ENCODE measurements around the gene SETBP1. TPM values are rescaled to one million over a fixed set of nuclear protein-coding genes. Genes with fewer than 3 reads are reported as not detected.

SETBP1 gene
- total and polyA plus RNA-seq, 9 of the 15 experiments (the other 6 are each of a cell fraction or from before 2014, with no cell fraction given) = under 0.01 to 0.13 (median 0.04) TPM

DNA sequence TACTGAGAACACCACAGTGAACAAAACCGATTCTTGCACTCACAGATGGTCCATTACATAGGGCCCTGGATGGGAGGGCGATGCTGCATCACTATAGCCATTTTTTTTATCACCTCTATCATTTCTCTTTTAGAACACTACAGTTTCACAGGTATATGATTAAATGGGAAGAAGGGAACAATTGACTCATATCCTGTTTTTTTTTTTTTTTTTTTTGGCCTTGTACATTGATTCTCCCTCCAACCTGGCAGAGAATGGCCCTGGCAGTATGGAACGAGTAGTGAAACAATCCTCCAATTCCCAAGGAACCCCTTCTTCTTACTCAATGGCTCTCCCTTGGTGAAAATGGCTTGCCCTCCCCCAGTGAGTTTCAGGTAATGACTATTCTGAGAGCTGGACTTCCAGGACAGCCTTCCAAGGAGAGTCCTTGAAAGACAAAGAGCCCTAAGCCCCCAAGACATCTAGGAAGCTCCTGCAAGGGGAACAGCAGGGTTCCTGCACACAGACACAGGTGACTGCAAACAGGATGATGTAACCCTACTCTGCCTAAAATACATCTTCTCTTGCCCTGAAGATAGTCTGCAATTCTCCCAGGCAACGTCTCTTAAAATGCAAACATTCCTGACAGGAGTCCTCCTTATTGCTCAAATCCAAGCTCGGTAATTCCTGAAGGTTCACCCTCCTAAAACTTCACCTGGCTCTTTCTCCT is 405.4 kb downstream of the SETBP1 start:
- CTCF ChIA-PET (ENCODE audit: low intra/inter-chr PET ratio) = no interaction called here
- TF ChIP-seq, protein P1, sequence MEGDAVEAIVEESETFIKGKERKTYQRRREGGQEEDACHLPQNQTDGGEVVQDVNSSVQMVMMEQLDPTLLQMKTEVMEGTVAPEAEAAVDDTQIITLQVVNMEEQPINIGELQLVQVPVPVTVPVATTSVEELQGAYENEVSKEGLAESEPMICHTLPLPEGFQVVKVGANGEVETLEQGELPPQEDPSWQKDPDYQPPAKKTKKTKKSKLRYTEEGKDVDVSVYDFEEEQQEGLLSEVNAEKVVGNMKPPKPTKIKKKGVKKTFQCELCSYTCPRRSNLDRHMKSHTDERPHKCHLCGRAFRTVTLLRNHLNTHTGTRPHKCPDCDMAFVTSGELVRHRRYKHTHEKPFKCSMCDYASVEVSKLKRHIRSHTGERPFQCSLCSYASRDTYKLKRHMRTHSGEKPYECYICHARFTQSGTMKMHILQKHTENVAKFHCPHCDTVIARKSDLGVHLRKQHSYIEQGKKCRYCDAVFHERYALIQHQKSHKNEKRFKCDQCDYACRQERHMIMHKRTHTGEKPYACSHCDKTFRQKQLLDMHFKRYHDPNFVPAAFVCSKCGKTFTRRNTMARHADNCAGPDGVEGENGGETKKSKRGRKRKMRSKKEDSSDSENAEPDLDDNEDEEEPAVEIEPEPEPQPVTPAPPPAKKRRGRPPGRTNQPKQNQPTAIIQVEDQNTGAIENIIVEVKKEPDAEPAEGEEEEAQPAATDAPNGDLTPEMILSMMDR (IDR thresholded peaks at IDR 0.05 in 2 of 3, conservative IDR thresholded peaks at IDR 0.05 in 1 of 3; ENCODE audit: insufficient read depth in 2 of 3, low read depth in 1 of 3, low read length in 3 of 3) = no peak
- TF ChIP-seq, protein P2, sequence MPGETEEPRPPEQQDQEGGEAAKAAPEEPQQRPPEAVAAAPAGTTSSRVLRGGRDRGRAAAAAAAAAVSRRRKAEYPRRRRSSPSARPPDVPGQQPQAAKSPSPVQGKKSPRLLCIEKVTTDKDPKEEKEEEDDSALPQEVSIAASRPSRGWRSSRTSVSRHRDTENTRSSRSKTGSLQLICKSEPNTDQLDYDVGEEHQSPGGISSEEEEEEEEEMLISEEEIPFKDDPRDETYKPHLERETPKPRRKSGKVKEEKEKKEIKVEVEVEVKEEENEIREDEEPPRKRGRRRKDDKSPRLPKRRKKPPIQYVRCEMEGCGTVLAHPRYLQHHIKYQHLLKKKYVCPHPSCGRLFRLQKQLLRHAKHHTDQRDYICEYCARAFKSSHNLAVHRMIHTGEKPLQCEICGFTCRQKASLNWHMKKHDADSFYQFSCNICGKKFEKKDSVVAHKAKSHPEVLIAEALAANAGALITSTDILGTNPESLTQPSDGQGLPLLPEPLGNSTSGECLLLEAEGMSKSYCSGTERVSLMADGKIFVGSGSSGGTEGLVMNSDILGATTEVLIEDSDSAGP (CRISPR knock-in tag; IDR thresholded peaks at IDR 0.05) = no peak
- TF ChIP-seq NR3C1 (CRISPR knock-in tag; IDR thresholded peaks at IDR 0.05) (no peak), NR2C2 (CRISPR knock-in tag; IDR thresholded peaks at IDR 0.05) (no peak), NR2C2 (tag; IDR thresholded peaks at IDR 0.05) (no peak), XRCC5 (IDR thresholded peaks at IDR 0.05; ENCODE audit: low read depth, low read length) (no peak), ZKSCAN3 (CRISPR knock-in tag; IDR thresholded peaks at IDR 0.05) (no peak), PHF8 (IDR thresholded peaks at IDR 0.05; ENCODE audit: borderline replicate concordance, low read length) (no peak), JUNB (CRISPR knock-in tag; conservative IDR thresholded peaks at IDR 0.05) (no peak), U2AF2 (optimal IDR thresholded peaks at IDR 0.05; ENCODE audit: low read depth, low read length) (no peak)
- TF ChIP-seq, protein P3, sequence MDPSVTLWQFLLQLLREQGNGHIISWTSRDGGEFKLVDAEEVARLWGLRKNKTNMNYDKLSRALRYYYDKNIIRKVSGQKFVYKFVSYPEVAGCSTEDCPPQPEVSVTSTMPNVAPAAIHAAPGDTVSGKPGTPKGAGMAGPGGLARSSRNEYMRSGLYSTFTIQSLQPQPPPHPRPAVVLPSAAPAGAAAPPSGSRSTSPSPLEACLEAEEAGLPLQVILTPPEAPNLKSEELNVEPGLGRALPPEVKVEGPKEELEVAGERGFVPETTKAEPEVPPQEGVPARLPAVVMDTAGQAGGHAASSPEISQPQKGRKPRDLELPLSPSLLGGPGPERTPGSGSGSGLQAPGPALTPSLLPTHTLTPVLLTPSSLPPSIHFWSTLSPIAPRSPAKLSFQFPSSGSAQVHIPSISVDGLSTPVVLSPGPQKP (CRISPR knock-in tag; IDR thresholded peaks at IDR 0.05) = no peak
- TF ChIP-seq, protein P4, sequence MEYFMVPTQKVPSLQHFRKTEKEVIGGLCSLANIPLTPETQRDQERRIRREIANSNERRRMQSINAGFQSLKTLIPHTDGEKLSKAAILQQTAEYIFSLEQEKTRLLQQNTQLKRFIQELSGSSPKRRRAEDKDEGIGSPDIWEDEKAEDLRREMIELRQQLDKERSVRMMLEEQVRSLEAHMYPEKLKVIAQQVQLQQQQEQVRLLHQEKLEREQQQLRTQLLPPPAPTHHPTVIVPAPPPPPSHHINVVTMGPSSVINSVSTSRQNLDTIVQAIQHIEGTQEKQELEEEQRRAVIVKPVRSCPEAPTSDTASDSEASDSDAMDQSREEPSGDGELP (CRISPR knock-in tag; IDR thresholded peaks at IDR 0.05; ENCODE audit: borderline replicate concordance) = no peak
- TF ChIP-seq, protein P5, sequence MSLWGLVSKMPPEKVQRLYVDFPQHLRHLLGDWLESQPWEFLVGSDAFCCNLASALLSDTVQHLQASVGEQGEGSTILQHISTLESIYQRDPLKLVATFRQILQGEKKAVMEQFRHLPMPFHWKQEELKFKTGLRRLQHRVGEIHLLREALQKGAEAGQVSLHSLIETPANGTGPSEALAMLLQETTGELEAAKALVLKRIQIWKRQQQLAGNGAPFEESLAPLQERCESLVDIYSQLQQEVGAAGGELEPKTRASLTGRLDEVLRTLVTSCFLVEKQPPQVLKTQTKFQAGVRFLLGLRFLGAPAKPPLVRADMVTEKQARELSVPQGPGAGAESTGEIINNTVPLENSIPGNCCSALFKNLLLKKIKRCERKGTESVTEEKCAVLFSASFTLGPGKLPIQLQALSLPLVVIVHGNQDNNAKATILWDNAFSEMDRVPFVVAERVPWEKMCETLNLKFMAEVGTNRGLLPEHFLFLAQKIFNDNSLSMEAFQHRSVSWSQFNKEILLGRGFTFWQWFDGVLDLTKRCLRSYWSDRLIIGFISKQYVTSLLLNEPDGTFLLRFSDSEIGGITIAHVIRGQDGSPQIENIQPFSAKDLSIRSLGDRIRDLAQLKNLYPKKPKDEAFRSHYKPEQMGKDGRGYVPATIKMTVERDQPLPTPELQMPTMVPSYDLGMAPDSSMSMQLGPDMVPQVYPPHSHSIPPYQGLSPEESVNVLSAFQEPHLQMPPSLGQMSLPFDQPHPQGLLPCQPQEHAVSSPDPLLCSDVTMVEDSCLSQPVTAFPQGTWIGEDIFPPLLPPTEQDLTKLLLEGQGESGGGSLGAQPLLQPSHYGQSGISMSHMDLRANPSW (CRISPR knock-in tag; IDR thresholded peaks at IDR 0.05) = no peak

More for the DNA sequence above, 405.4 kb downstream of the SETBP1 start:
- H3K79me2 ChIP-seq (ENCODE audit: control insufficient read depth, insufficient read depth, low read length) = no peaks in the 10 kb centered on the region
- no peak for FAIRE-seq
- in situ Hi-C loops (cut with MboI) = no loop called here
- POLR2A ChIA-PET = interaction anchor here (0.8 kb wide), 1 partner anchor 26 kb away, joined by 3 read pairs; no protein-coding TSS in a partner anchor
- H2AFZ ChIP-seq (ENCODE audit: low read depth, low read length) = no peak overlapping the region
- no peak for ATAC-seq
- H3K4me1 ChIP-seq (replicated peaks in 1 of 2; ENCODE audit: control insufficient read depth in 2 of 2, insufficient read depth in 2 of 2, low read length in 2 of 2) = no peaks in the 10 kb centered on the region; a peak in 1 of 5 replicates
- no peaks in the 10 kb centered on the region for H3K9me3 ChIP-seq (replicated peaks; ENCODE audit: control insufficient read depth, insufficient read depth, low read depth, low read length)
- H3K4me3 ChIP-seq = no peak overlapping the region
- no peaks in the 10 kb centered on the region for H4K20me1 ChIP-seq (replicated peaks; ENCODE audit: control insufficient read depth, insufficient read depth, low read length)
- no peak for DNase-seq (ENCODE audit: extremely low read depth in 1 of 4, low spot score in 3 of 4)
- H3K27ac ChIP-seq (ENCODE audit: extremely low read depth, low read depth, low read length) = no peak overlapping the region
- no peaks in the 10 kb centered on the region for H3K27me3 ChIP-seq (ENCODE audit: control insufficient read depth in 2 of 2, insufficient read depth in 2 of 2, low read length in 2 of 2)
- BruUV-seq (replicated peaks) = no TSS peak
- no peaks in the 10 kb centered on the region for H3K9me1 ChIP-seq (ENCODE audit: control insufficient read depth, insufficient read depth, low read length)
- H3K36me3 ChIP-seq (ENCODE audit: control insufficient read depth, insufficient read depth, low read length) = no peaks in the 10 kb centered on the region
- H3K4me2 ChIP-seq (ENCODE audit: insufficient read depth, low read length) = no peak overlapping the region
- no peak overlapping the region for H3K9ac ChIP-seq (ENCODE audit: insufficient read depth in 1 of 2, low read depth in 2 of 2, low read length in 2 of 2)
- WGBS (ENCODE audit: insufficient coverage, low coverage, missing lambda C conversion rate) = 3% methylated on average over 5 of the region's 5 CpGs
- intact Hi-C loops (cut with micrococcal nuclease) = no loop called here
